AML-193 (cell line): Measurements from ENCODE around the gene MAPK8.
A peak's percentile ranks its signal among the peaks of the same experiment; 100 is the strongest.
"Not testable (repeated sequence)": the region's sequence is repeated elsewhere in the genome, so short reads cannot be mapped to it uniquely, and the experiment has no call there.

ENCODE experiments used
- DNase-seq, 2 experiments: peaks; one replicate each; lab custom pipeline; 2025; lab: John Stamatoyannopoulos, UW

Gene MAPK8

GRCh38 chr10:48418189-48418788, 111.8 kb downstream of the MAPK8 start:
- DNase-seq: peak in 1 of 2 experiments; percentile 8

- no peak for DNase-seq
These were observed 113.2 kb downstream of the MAPK8 start for GRCh38 chr10:48419714-48420113.

- DNase-seq: not testable (repeated sequence)
These were observed 115.4 kb downstream of the MAPK8 start for GRCh38 chr10:48421862-48422261.

GRCh38 chr10:48423884-48424283, 117.4 kb downstream of the MAPK8 start:
- DNase-seq: no peak

- no peak for DNase-seq
These were observed 122.4 kb downstream of the MAPK8 start for GRCh38 chr10:48428896-48429295.

GRCh38 chr10:48429309-48429708, 122.8 kb downstream of the MAPK8 start:
- DNase-seq: no peak

GRCh38 chr10:48430402-48430993, 124.0 kb downstream of the MAPK8 start:
- DNase-seq: no peak

GRCh38 chr10:48431871-48432270, 125.4 kb downstream of the MAPK8 start:
- DNase-seq: no peak

- DNase-seq: no peak
These were observed 131.1 kb downstream of the MAPK8 start for GRCh38 chr10:48437546-48437945.

GRCh38 chr10:48439031-48439430, 132.6 kb downstream of the MAPK8 start:
- no peak for DNase-seq

GRCh38 chr10:48439581-48440041, 133.1 kb downstream of the MAPK8 start:
- no peak for DNase-seq

- DNase-seq: no peak
These were observed 134.3 kb downstream of the MAPK8 start for GRCh38 chr10:48440771-48441170.

- no peak for DNase-seq
These were observed 135.8 kb downstream of the MAPK8 start for GRCh38 chr10:48442090-48442808.

- DNase-seq: no peak
These were observed 136.3 kb downstream of the MAPK8 start for GRCh38 chr10:48442809-48443177.

GRCh38 chr10:48444266-48444665, 137.8 kb downstream of the MAPK8 start:
- DNase-seq: peak; percentile 35 to 51

- DNase-seq: no peak
These were observed 138.7 kb downstream of the MAPK8 start for GRCh38 chr10:48444861-48445841.

GRCh38 chr10:48445932-48446331, 139.5 kb downstream of the MAPK8 start:
- no peak for DNase-seq

GRCh38 chr10:48446785-48447184, 140.3 kb downstream of the MAPK8 start:
- no peak for DNase-seq

- no peak for DNase-seq
These were observed 141.1 kb downstream of the MAPK8 start for GRCh38 chr10:48447356-48448215.

- DNase-seq: no peak
These were observed 142.3 kb downstream of the MAPK8 start for GRCh38 chr10:48448796-48449195.
